Mucosa of rectum (tissue), 2 donors: Measurements from ENCODE around the gene FIBCD1.
"Not testable (repeated sequence)": the region's sequence is repeated elsewhere in the genome, so short reads cannot be mapped to it uniquely, and the experiment has no call there.

Experiments
- H3K27ac ChIP-seq, 2 donors: one replicate each; pipeline ENCODE4 v1.7.0; 2013; ENCODE audit warnings: inconsistent platforms in 2 of 2, low read depth in 2 of 2, low read length in 2 of 2
- H3K27me3 ChIP-seq, 2 donors: one replicate each; pipeline ENCODE4 v1.7.0; 2013; ENCODE audit warnings: low read length in 2 of 2; ENCODE audit not compliant: control insufficient read depth in 2 of 2, insufficient read depth in 2 of 2
- H3K36me3 ChIP-seq, 2 donors: one replicate each; pipeline ENCODE4 v1.7.0; 2013; ENCODE audit warnings: low read length in 2 of 2; ENCODE audit not compliant: control insufficient read depth in 2 of 2, insufficient read depth in 2 of 2
- H3K4me1 ChIP-seq, 2 donors: one replicate each; pipeline ENCODE4 v1.7.0; 2013; ENCODE audit warnings: low read length in 2 of 2, mild to moderate bottlenecking in 1 of 2; ENCODE audit not compliant: control insufficient read depth in 2 of 2, insufficient read depth in 2 of 2
- H3K4me3 ChIP-seq, 2 donors: one replicate each; pipeline ENCODE4 v1.7.0; 2013; ENCODE audit warnings: low read length in 2 of 2
- H3K9ac ChIP-seq, 2 donors: one replicate each; pipeline ENCODE4 v1.7.0; 2013; ENCODE audit warnings: low read length in 2 of 2, low read depth in 1 of 2, mild to moderate bottlenecking in 1 of 2
- H3K9me3 ChIP-seq, 2 donors: one replicate each; pipeline ENCODE4 v1.7.0; 2013; ENCODE audit warnings: low read length in 2 of 2; ENCODE audit not compliant: control insufficient read depth in 2 of 2
- donor health status: healthy.
- donor health status: Normal muscosa, but diverticular disease.

Gene FIBCD1

GRCh38 chr9:130962418-130963316 is 23.6 kb upstream of the FIBCD1 start:
- no peaks in the 10 kb centered on the region for H3K9me3 ChIP-seq
- H3K4me3 ChIP-seq, result no peak overlapping the region
- H3K4me1 ChIP-seq, result no peaks in the 10 kb centered on the region
- no peak overlapping the region for H3K27ac ChIP-seq
- no peak overlapping the region for H3K9ac ChIP-seq
- no peaks in the 10 kb centered on the region for H3K36me3 ChIP-seq
- no peaks in the 10 kb centered on the region for H3K27me3 ChIP-seq

DNA sequence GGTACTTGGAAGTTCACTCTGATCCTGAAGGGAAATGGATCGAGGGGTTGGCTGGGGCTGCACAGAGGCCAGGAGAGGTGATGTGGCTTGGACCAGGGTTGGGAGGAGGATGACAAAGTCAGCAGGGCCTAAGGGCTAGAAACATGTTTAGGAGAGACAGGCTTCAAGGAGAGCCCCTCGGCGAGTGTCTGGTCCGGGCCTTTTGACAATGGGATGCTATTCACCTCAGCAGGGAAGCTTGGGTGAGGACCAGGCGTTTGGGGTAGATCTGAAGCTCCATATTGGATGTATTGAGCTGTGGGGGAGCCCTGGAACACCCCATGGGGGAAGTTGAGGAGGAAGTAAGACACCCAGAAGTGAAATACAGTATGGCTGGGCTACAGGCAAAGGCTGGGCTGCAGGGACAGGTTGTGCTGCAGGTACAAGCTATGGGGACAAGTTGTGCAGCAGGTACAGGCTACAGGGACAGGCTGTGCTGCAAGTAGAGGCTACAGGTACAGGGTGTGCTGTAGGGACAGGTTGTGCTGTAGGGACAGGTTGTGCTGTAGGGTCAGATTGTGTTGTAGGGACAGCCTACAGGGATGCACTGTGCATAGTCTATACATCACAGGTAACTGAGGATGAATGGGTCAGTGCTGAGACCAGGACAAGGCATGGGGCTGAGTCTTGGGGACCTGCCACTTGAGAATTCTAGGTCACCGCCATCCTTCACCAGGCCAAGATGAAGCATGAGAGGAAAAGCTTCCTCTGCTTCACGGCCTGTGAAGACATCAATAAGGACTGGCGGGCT is 22.7 kb upstream of the FIBCD1 start:
- no peaks in the 10 kb centered on the region for H3K27me3 ChIP-seq
- H3K9ac ChIP-seq, result no peak overlapping the region
- H3K4me3 ChIP-seq, result no peak overlapping the region
- H3K27ac ChIP-seq, result no peak overlapping the region
- no peaks in the 10 kb centered on the region for H3K36me3 ChIP-seq
- no peaks in the 10 kb centered on the region for H3K9me3 ChIP-seq
- H3K4me1 ChIP-seq, result no peaks in the 10 kb centered on the region

GRCh38 chr9:130960522-130961378 is 21.7 kb upstream of the FIBCD1 start:
- H3K27ac ChIP-seq, result no peak overlapping the region

DNA sequence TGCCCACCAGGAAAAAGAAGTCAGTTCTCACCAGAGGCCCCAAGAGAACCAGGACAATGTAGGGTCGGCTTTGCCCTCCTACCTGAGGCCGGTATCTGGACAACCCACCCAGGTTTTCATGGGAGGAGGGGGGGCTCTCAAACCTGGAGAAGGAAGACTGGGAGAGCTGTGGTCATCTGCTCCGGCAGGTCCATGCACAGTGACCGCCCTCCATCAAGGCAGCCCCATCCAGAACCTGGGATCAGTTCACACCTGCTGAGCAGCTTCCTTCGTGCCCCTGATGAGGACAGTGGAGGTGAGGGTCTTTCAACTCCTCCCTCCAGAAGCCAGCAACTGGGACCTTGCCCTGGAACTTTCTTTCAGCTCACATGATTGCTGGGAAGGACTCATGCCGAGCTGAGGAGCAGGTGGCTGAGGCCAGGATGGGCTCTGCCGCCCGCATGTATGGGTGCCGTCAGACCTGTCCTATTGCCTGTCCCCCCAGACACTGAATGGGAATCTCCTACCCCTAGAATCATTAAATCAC is 20.8 kb upstream of the FIBCD1 start:
- no peaks in the 10 kb centered on the region for H3K36me3 ChIP-seq
- H3K27ac ChIP-seq, result no peak overlapping the region
- no peaks in the 10 kb centered on the region for H3K9me3 ChIP-seq
- H3K4me1 ChIP-seq, result no peaks in the 10 kb centered on the region
- H3K27me3 ChIP-seq, result no peaks in the 10 kb centered on the region
- no peak overlapping the region for H3K4me3 ChIP-seq
- H3K9ac ChIP-seq, result no peak overlapping the region

More at GRCh38 chr9:130960522-130961378, 21.7 kb upstream of the FIBCD1 start:
- Histone ChIP-seq H3K4me1 (no peaks in the 10 kb centered on the region), H3K9me3 (no peaks in the 10 kb centered on the region), H3K27me3 (no peaks in the 10 kb centered on the region), H3K4me3 (no peak overlapping the region), H3K36me3 (no peaks in the 10 kb centered on the region), H3K9ac (no peak overlapping the region)

- H3K4me3 ChIP-seq, H3K27ac ChIP-seq, H3K9me3 ChIP-seq, H3K27me3 ChIP-seq, H3K9ac ChIP-seq, H3K4me1 ChIP-seq, H3K36me3 ChIP-seq: not testable (repeated sequence)
Observed at GRCh38 chr9:130958564-130958963, 19.5 kb upstream of the FIBCD1 start.

- no peak overlapping the region for H3K9ac ChIP-seq
- no peaks in the 10 kb centered on the region for H3K27me3 ChIP-seq
- no peak overlapping the region for H3K27ac ChIP-seq
- no peak overlapping the region for H3K4me3 ChIP-seq
- H3K4me1 ChIP-seq, result peaks cover under 1 to 2% of the 10 kb centered on the region in 2 donors
- H3K36me3 ChIP-seq, result no peaks in the 10 kb centered on the region
- no peaks in the 10 kb centered on the region for H3K9me3 ChIP-seq
Observed at GRCh38 chr9:130957451-130958203, 18.6 kb upstream of the FIBCD1 start.

DNA sequence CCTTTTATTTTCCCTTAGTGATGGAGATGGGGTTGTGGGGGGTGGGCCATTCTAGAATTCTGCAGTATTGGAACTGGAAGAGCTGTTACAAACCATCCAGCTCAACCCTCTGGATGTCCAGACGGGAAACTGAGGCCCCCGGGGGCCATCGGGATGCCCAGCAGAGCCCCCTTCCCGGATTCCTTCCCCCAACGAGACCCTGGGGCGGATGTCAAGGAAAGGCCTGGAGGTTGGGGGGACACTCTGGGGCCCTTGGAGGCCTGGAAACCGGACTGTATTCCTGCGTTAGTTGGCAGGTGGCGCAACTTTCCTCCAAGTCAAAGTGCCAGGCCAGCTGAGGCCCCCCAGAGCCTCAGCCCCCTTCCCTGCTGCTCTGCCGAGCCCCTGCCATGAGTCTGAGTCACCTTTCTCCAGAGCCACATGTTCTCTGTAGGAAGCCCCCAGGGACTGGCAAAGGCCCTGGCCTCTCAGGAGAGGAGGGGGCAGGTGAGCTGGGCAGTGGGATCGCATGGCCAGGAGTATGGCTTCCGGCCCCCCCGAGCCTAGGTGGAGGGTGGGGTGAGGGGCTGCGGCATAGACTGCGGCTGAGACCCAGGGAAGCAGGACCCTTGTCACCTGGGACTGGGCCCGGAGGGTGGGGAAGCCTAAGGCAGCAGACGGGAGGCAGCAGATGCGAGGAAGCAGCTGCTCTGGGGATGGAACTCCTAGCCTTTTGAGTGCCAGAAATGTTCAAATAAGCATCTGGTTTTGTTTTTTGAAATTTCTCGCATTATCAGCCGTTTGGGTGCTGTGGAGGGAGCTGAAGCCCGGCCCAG is 17.8 kb upstream of the FIBCD1 start:
- Histone ChIP-seq H3K4me1 (peaks cover 4 to 6% of the 10 kb centered on the region in 2 donors), H3K9ac (no peak overlapping the region), H3K9me3 (no peaks in the 10 kb centered on the region), H3K27ac (no peak overlapping the region), H3K4me3 (no peak overlapping the region), H3K36me3 (no peaks in the 10 kb centered on the region), H3K27me3 (no peaks in the 10 kb centered on the region)

DNA sequence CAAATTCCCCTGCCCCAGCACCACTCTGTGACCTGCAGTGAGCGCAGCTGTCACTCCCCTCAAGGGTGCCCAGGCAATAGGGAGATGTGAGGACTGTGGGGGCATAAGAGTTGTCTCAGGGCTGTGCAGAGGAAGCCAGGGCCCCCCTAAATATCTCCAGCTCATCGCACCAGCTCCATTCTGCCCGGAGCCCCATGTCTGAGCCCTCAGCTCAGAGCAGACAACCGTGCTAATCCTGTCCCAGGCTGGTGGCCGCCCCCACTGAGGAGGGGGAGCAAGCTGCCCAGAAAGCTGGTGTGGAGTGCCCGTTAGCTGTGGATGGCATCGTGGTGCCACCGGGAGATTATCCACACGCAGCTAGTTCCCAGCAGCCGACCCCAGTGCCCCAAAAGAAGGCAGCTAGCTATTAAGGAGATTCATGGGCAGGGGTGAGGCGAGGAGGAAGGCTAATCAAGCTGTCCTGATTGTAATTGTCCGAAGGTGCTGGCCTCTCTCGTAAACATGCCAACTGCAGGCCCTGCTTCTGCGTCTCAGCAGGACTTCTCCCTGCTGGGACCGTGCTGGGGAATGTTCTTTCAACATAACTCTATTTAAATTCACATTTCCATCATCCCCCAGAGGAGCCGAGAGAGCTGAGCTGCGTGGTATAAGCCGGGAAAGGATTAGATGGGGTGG is 17.0 kb upstream of the FIBCD1 start:
- Histone ChIP-seq H3K4me1 (peaks cover 4 to 6% of the 10 kb centered on the region in 2 donors), H3K27me3 (no peaks in the 10 kb centered on the region), H3K36me3 (no peaks in the 10 kb centered on the region), H3K9me3 (no peaks in the 10 kb centered on the region), H3K9ac (no peak overlapping the region), H3K27ac (no peak overlapping the region), H3K4me3 (no peak overlapping the region)
